ENCODE results near the gene BNC2.

Gene BNC2

DNA sequence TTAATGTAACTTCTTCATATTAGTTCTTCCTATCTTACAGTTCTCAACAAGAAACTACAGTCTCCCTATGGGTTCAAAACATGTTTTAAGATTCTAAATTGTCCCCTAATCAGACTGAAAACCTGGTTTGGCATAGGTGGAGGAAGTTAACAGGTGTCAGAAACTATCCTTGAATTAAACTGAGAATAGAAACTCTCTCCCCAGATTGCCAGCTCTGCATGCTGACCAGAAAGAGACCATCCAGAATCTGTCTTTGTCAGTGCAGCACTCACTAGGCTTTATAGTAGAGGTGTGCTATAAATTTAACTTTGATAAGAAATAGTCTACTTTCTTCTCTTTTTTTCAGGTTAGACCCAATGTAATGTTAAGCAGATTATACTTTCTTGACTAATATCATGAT lies 63.8 kb downstream of the BNC2 start:
- Histone ChIP-seq H3K36me3 (replicated peaks; ENCODE audit: insufficient read depth, low read length) (no peaks in the 10 kb centered on the region), H3K4me1 (ENCODE audit: low read length) (peaks cover 19% of the 10 kb centered on the region), H2AFZ (ENCODE audit: low read length) (no peak overlapping the region), H3K9ac (ENCODE audit: low read length) (peak overlapping the region; percentile 28; the same call in 1 of the 2 replicates), H3F3A (ENCODE audit: insufficient read depth, low read length) (peaks cover 9% of the 10 kb centered on the region), H3K9me2 (replicated peaks; ENCODE audit: insufficient read depth, low read length) (no peaks in the 10 kb centered on the region), H3K27ac (ENCODE audit: low read length) (peak overlapping the region; percentile 67; the same call in 1 of the 2 replicates), H4K20me1 (ENCODE audit: insufficient read depth, low read length) (no peaks in the 10 kb centered on the region), H3K27me3 (replicated peaks; ENCODE audit: insufficient read depth, low read length) (no peaks in the 10 kb centered on the region), H3K4me2 (ENCODE audit: low read depth, low read length) (peak overlapping the region; percentile 58; the same call in 1 of the 2 replicates), H3K79me2 (ENCODE audit: low read length) (no peaks in the 10 kb centered on the region), H3K9me3 (replicated peaks; ENCODE audit: insufficient read depth, low read length) (no peaks in the 10 kb centered on the region), H3K4me3 (ENCODE audit: low read length) (no peak overlapping the region)
- peak; percentile 64 for DNase-seq
- TF ChIP-seq, protein P1, sequence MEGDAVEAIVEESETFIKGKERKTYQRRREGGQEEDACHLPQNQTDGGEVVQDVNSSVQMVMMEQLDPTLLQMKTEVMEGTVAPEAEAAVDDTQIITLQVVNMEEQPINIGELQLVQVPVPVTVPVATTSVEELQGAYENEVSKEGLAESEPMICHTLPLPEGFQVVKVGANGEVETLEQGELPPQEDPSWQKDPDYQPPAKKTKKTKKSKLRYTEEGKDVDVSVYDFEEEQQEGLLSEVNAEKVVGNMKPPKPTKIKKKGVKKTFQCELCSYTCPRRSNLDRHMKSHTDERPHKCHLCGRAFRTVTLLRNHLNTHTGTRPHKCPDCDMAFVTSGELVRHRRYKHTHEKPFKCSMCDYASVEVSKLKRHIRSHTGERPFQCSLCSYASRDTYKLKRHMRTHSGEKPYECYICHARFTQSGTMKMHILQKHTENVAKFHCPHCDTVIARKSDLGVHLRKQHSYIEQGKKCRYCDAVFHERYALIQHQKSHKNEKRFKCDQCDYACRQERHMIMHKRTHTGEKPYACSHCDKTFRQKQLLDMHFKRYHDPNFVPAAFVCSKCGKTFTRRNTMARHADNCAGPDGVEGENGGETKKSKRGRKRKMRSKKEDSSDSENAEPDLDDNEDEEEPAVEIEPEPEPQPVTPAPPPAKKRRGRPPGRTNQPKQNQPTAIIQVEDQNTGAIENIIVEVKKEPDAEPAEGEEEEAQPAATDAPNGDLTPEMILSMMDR (IDR thresholded peaks at IDR 0.05; ENCODE audit: low read length): no peak
- TF ChIP-seq EZH2 (optimal IDR thresholded peaks at IDR 0.05; ENCODE audit: low read depth, low read length): no peak

DNA sequence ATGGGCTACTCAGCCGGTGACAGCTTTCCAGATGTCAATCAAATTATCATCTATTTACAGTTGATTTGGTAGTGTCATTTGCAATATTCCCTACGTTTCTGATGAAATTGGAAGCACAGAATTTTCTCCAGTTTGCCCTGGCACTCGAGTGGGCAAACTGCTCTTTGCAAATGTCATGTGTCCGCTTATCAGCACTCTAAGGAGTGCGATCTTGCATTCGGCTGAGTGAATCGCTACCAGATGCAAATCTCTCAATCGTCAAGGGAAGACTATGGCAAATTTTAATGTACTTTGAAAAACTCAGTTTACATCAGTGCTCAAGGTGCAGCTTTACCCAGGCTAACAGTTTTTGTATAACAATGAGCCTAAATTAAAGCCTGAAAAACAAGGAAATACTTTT lies 66.8 kb downstream of the BNC2 start:
- Histone ChIP-seq H3K27ac (ENCODE audit: low read length) (no peak overlapping the region), H3K36me3 (replicated peaks; ENCODE audit: insufficient read depth, low read length) (no peaks in the 10 kb centered on the region), H3K4me3 (ENCODE audit: low read length) (no peak overlapping the region), H3K9ac (ENCODE audit: low read length) (no peak overlapping the region), H3K9me2 (replicated peaks; ENCODE audit: insufficient read depth, low read length) (no peaks in the 10 kb centered on the region), H3K4me2 (ENCODE audit: low read depth, low read length) (no peak overlapping the region), H3F3A (ENCODE audit: insufficient read depth, low read length) (peaks cover 7% of the 10 kb centered on the region; the same call in 1 of the 2 replicates), H3K4me1 (ENCODE audit: low read length) (peaks cover 16% of the 10 kb centered on the region; the same call in 1 of the 2 replicates), H2AFZ (ENCODE audit: low read length) (no peak overlapping the region), H3K79me2 (ENCODE audit: low read length) (no peaks in the 10 kb centered on the region), H4K20me1 (ENCODE audit: insufficient read depth, low read length) (no peaks in the 10 kb centered on the region), H3K9me3 (replicated peaks; ENCODE audit: insufficient read depth, low read length) (no peaks in the 10 kb centered on the region), H3K27me3 (replicated peaks; ENCODE audit: insufficient read depth, low read length) (no peaks in the 10 kb centered on the region)
- DNase-seq: no peak
- TF ChIP-seq, protein P1 (IDR thresholded peaks at IDR 0.05; ENCODE audit: low read length): no peak
- TF ChIP-seq EZH2phosphoT487 (IDR thresholded peaks at IDR 0.05; ENCODE audit: low read length): no peak
- no peak for TF ChIP-seq EZH2 (optimal IDR thresholded peaks at IDR 0.05; ENCODE audit: low read depth, low read length)

DNA sequence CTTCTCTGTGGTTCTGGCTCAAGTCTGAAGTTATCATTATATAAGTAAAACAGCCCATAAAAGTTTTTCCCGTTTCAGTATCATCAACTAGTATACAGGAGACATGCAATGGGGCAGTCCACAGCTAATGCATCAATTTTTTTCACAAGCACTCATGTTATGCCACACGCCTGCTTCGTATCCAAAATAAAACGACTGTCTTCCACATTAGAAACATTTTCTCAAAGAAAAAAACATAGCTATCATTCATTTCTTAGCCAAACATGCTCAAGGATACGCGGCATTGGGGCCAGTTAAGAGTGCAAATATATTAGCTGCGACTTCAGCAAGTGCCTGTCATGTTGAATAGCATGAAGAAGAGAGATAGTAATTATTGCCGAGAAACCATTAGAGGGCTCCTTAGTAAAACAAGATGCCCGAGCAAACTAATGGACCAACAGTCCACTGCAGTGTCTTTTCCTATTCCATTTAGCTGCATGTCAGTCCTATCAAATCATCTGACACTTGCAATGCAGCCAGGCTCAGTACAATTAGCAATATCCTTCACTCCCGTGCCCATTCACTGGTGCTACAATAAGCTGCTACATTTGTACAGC lies 68.5 kb downstream of the BNC2 start:
- Histone ChIP-seq H3K4me1 (ENCODE audit: low read length) (peaks cover 9% of the 10 kb centered on the region; the same call in 1 of the 2 replicates), H3K9ac (ENCODE audit: low read length) (no peak overlapping the region), H3K9me3 (replicated peaks; ENCODE audit: insufficient read depth, low read length) (no peaks in the 10 kb centered on the region), H3K4me3 (ENCODE audit: low read length) (no peak overlapping the region), H3F3A (ENCODE audit: insufficient read depth, low read length) (peaks cover 2% of the 10 kb centered on the region; the same call in 1 of the 2 replicates), H3K9me2 (replicated peaks; ENCODE audit: insufficient read depth, low read length) (no peaks in the 10 kb centered on the region), H3K4me2 (ENCODE audit: low read depth, low read length) (no peak overlapping the region), H3K36me3 (replicated peaks; ENCODE audit: insufficient read depth, low read length) (no peaks in the 10 kb centered on the region), H4K20me1 (ENCODE audit: insufficient read depth, low read length) (no peaks in the 10 kb centered on the region), H3K27me3 (replicated peaks; ENCODE audit: insufficient read depth, low read length) (no peaks in the 10 kb centered on the region), H2AFZ (ENCODE audit: low read length) (no peak overlapping the region), H3K79me2 (ENCODE audit: low read length) (no peaks in the 10 kb centered on the region), H3K27ac (ENCODE audit: low read length) (no peak overlapping the region)
- TF ChIP-seq, protein P1 (IDR thresholded peaks at IDR 0.05; ENCODE audit: low read length): no peak
- TF ChIP-seq EZH2phosphoT487 (IDR thresholded peaks at IDR 0.05; ENCODE audit: low read length) (no peak), EZH2 (optimal IDR thresholded peaks at IDR 0.05; ENCODE audit: low read depth, low read length) (no peak)
- DNase-seq: no peak

Data from MM.1S (cell line).